A549 (cell line): ENCODE measurements around the gene MMRN1. TPM values are rescaled to one million over a fixed set of nuclear protein-coding genes. Genes with fewer than 3 reads are reported as not detected.

Experiments
- ATAC-seq, 2 experiments: fragments of 200-7000 bp in 1 of 2; fragments of >200 bp in 1 of 2; cut with Nextera tagmentation in 1 of 2; cut with Tn5 transposase in 1 of 2; 3 replicates each; pipeline versions ENCODE4 v1.8.0 to v1.9.1; 2018 to 2020; ENCODE audit warnings: mild to moderate bottlenecking in 1 of 2, moderate library complexity in 1 of 2
- CTCF ChIA-PET: fragments of 300-600 bp; sonication (Branson Sonifier 250); formaldehyde crosslinking; extraction: SDS; loops from one replicate; lab custom pipeline; 2021; ENCODE audit warnings: antibody characterized with exemption, inconsistent platforms; lab: Yijun Ruan, JAX
- POLR2A ChIA-PET: fragments of 350-600 bp; formaldehyde crosslinking; extraction: SDS; loops from one replicate; lab custom pipeline; 2021; ENCODE audit warnings: antibody characterized with exemption, inconsistent platforms; lab: Yijun Ruan, JAX
- DNase-seq, 2 experiments: peaks; one replicate each; pipeline versions ENCODE4 v3.0.0 to v3.0.0-alpha.2; 2011 to 2016; ENCODE audit warnings: low read depth in 1 of 2, low spot score in 1 of 2
- FAIRE-seq: peaks from 2 replicates; lab custom pipeline; 2011; peaks lifted over from hg19 to GRCh38; lab: Jason Lieb, UNC
- H3K27ac ChIP-seq, 2 experiments: fragments of >200 bp; sonication (Bioruptor Twin); formaldehyde crosslinking; 3 replicates each; pipeline ENCODE4 v1.5.1; 2016 to 2017
- H3K4me1 ChIP-seq: fragments of >200 bp; sonication (Bioruptor Twin); formaldehyde crosslinking; 3 replicates; pipeline ENCODE4 v1.6.1; 2016
- H3K4me2 ChIP-seq: fragments of >200 bp; sonication (Bioruptor Twin); formaldehyde crosslinking; 3 replicates; pipeline ENCODE4 v1.6.1; 2016
- H3K4me3 ChIP-seq: fragments of >200 bp; sonication (Bioruptor Twin); formaldehyde crosslinking; 3 replicates; pipeline ENCODE4 v1.5.1; 2016
- H3K9me3 ChIP-seq: fragments of >200 bp; sonication (Bioruptor Twin); formaldehyde crosslinking; 3 replicates; pipeline ENCODE4 v1.6.1; 2016
- ATOH8 ChIP-seq: fragments of 250-450 bp; sonication (Bioruptor Pico); IDR thresholded peaks from 2 replicates; pipeline ENCODE4 v1.5.0; 2020; ENCODE audit warnings: low read depth, mild to moderate bottlenecking, moderate library complexity
- BCL3 ChIP-seq: fragments of >200 bp; sonication (Bioruptor Twin); formaldehyde crosslinking; IDR thresholded peaks from 3 replicates; pipeline ENCODE4 v1.6.1; 2016
- CBX8 ChIP-seq: fragments of 200-600 bp; sonication (generic); IDR thresholded peaks from 2 replicates; pipeline ENCODE4 v1.6.1; 2016
- CEBPB ChIP-seq, 2 experiments: fragments of >200 bp in 1 of 2; sonication (Bioruptor Twin) in 1 of 2; formaldehyde crosslinking in 1 of 2; IDR thresholded peaks; 2 replicates each; pipeline ENCODE4 v1.6.1; 2012 to 2016
- CHD2 ChIP-seq: fragments of 150-350 bp; IDR thresholded peaks from 2 replicates; pipeline ENCODE4 v1.6.1; 2014; ENCODE audit warnings: low read length; ENCODE audit not compliant: partially characterized antibody
- CHD4 ChIP-seq: fragments of 200-600 bp; sonication (generic); IDR thresholded peaks from 2 replicates; pipeline ENCODE4 v1.6.1; 2016; ENCODE audit warnings: antibody characterized with exemption, mild to moderate bottlenecking, borderline replicate concordance
- EHF ChIP-seq: fragments of 250-450 bp; sonication (Bioruptor Pico); IDR thresholded peaks from 2 replicates; pipeline ENCODE4 v1.5.0; 2020; ENCODE audit warnings: mild to moderate bottlenecking
- EP300 ChIP-seq, 2 experiments: fragments of >200 bp; sonication (Bioruptor Twin); formaldehyde crosslinking; IDR thresholded peaks; 2 replicates in 1 of 2; 3 replicates in 1 of 2; pipeline ENCODE4 v1.6.1; 2016 to 2017
- ESRRA ChIP-seq: fragments of 150-350 bp; IDR thresholded peaks from 2 replicates; pipeline ENCODE4 v1.6.1; 2014; ENCODE audit warnings: mild to moderate bottlenecking, low read length, borderline replicate concordance
- HOXB5 ChIP-seq: fragments of 250-450 bp; sonication (Bioruptor Pico); IDR thresholded peaks from 2 replicates; pipeline ENCODE4 v1.5.0; 2020; ENCODE audit warnings: mild to moderate bottlenecking, moderate library complexity
- JUN ChIP-seq, 2 experiments: fragments of >200 bp; sonication (Bioruptor Twin); formaldehyde crosslinking; IDR thresholded peaks; 2 replicates in 1 of 2; 3 replicates in 1 of 2; pipeline ENCODE4 v1.6.1; 2016 to 2017
- JUNB ChIP-seq: fragments of >200 bp; sonication (Bioruptor Twin); formaldehyde crosslinking; IDR thresholded peaks from 2 replicates; pipeline ENCODE4 v1.6.1; 2016
- KDM1A ChIP-seq: fragments of 200-600 bp; sonication (generic); IDR thresholded peaks from 2 replicates; pipeline ENCODE4 v1.6.1; 2016; ENCODE audit warnings: low read depth, mild to moderate bottlenecking
- KDM5A ChIP-seq: fragments of 200-600 bp; sonication (generic); IDR thresholded peaks from 2 replicates; pipeline ENCODE4 v1.6.1; 2016; ENCODE audit warnings: antibody characterized with exemption, mild to moderate bottlenecking
- MAX ChIP-seq: IDR thresholded peaks from 2 replicates; pipeline ENCODE4 v1.6.1; 2012
- MYC ChIP-seq: IDR thresholded peaks from 2 replicates; pipeline ENCODE4 v1.6.1; 2012; ENCODE audit warnings: mild to moderate bottlenecking, inconsistent platforms, low read length, improper control_type of control experiment, borderline replicate concordance
- PBX3 ChIP-seq: IDR thresholded peaks from 2 replicates; pipeline ENCODE4 v1.6.1; 2012
- POLR2A ChIP-seq: IDR thresholded peaks from 2 replicates; pipeline ENCODE4 v1.6.1; 2012; ENCODE audit warnings: mild to moderate bottlenecking, low read length
- POLR2AphosphoS2 ChIP-seq: conservative IDR thresholded peaks from 2 replicates; pipeline ENCODE4 v1.6.1; 2012; ENCODE audit warnings: low read length, improper control_type of control experiment, inconsistent platforms
- RARB ChIP-seq: fragments of 250-450 bp; sonication (Bioruptor Pico); IDR thresholded peaks from 2 replicates; pipeline ENCODE4 v1.8.0; 2021; ENCODE audit warnings: mild to moderate bottlenecking, moderate library complexity
- RCOR1 ChIP-seq: fragments of 150-350 bp; IDR thresholded peaks from 2 replicates; pipeline ENCODE4 v1.6.1; 2014; ENCODE audit warnings: antibody characterized with exemption, low read length, low read depth
- SREBF2 ChIP-seq: fragments of 450-650 bp; IDR thresholded peaks from 2 replicates; pipeline ENCODE4 v1.6.1; 2014; ENCODE audit warnings: mild to moderate bottlenecking, moderate library complexity
- TP53 ChIP-seq: fragments of 250-450 bp; sonication (Bioruptor Pico); IDR thresholded peaks from 2 replicates; pipeline ENCODE4 v1.5.0; 2021; ENCODE audit warnings: mild to moderate bottlenecking, moderate library complexity
- ZC3H11A ChIP-seq: fragments of 450-650 bp; IDR thresholded peaks from 2 replicates; pipeline ENCODE4 v1.6.1; 2014; ENCODE audit warnings: antibody characterized with exemption, mild to moderate bottlenecking
- ZSCAN20 ChIP-seq: fragments of 250-450 bp; sonication (Bioruptor Pico); IDR thresholded peaks from 2 replicates; pipeline ENCODE4 v1.8.0; 2022; ENCODE audit warnings: mild to moderate bottlenecking, moderate library complexity
- WGBS: methylation state at CpG from one replicate; pipeline ENCODE4 v1.1.6; 2017; ENCODE audit errors: missing lambda C conversion rate; 5-methylcytosine and 5-hydroxymethylcytosine counted together
- polyA plus RNA-seq, 4 experiments: library from polyadenylated mRNA; depleted of rRNA in 3 of 4; stranded (reverse); fragments of >200 nt; fragmentation: RNase III in 1 of 4; extraction: RNeasy Plus Mini Kit Qiagen cat#74134 plus additional on column Dnase treatment in 1 of 4; gene quantifications; 2 replicates in 3 of 4; 3 replicates in 1 of 4; pipeline ENCODE4 v1.2.3, GENCODE V29; 2011 to 2017
- TF ChIP-seq, protein P1 (sequence below): IDR thresholded peaks from 2 replicates; pipeline ENCODE4 v1.6.1; 2012; ENCODE audit warnings: low read depth, borderline replicate concordance
- TF ChIP-seq, protein P2 (sequence below): fragments of 150-350 bp; IDR thresholded peaks from 2 replicates; pipeline ENCODE4 v1.6.1; 2014; ENCODE audit warnings: low read depth, mild to moderate bottlenecking, low read length
- TF ChIP-seq, protein P3 (sequence below): fragments of >200 bp; sonication (Bioruptor Twin); formaldehyde crosslinking; IDR thresholded peaks from 2 replicates; pipeline ENCODE4 v1.6.1; 2016

Gene MMRN1
- polyA plus RNA-seq, 2 of the 4 experiments (the other 2 are of a cell fraction) = not detected

GRCh38 chr4:89906316-89906715 is 11.7 kb downstream of the MMRN1 start:
- CTCF ChIA-PET = no interaction called here
- Histone ChIP-seq H3K9me3 (no peaks in the 10 kb centered on the region), H3K4me1 (no peaks in the 10 kb centered on the region), H3K4me3 (no peak overlapping the region), H3K27ac (no peak overlapping the region), H3K4me2 (no peak overlapping the region)
- no peak for ATAC-seq
- POLR2A ChIA-PET = no interaction called here
- FAIRE-seq = no peak
- no peak for DNase-seq
- TF ChIP-seq JUN (IDR thresholded peaks at IDR 0.05) (no peak), PBX3 (no peak), POLR2A (no peak), KDM5A (no peak), ESRRA (no peak), HOXB5 (CRISPR knock-in tag) (no peak), CEBPB (IDR thresholded peaks at IDR 0.05) (no peak), ZC3H11A (no peak)

DNA sequence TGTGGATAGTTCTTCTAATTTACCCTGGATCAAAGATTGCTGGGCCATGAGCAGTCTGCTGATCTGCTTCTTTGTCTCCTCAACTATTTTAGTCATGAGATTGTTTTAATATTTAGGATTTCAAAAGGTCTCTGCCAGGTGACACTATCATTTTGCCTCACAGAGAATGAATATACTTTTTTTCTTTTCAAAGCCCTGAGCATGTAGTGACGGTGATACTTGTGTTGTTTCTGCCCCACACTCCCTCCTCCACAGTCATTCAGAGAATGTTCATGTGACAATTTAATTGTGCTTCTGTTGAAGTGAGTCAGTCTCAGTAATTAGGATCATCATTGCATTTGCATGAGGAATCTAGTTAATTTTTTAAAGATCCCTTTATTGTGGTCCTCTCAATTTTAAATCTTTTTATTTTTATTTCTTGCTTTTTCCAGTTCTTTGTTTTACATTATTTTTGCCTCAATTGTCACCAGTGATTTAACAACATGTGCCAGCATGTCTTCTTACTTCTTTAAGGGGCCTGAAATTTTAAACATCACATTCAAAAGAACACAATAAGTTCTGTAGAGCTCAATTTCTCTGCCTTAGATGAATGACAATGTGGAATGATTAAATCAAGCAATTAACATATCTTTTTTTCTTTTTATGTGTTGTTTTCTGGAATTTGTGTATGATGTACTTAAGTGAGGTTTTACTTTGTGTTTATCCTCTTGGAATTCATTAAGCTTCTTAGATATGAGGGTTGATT is 12.3 kb downstream of the MMRN1 start:
- CTCF ChIA-PET = no interaction called here
- no peak for DNase-seq
- H3K4me1 ChIP-seq = no peaks in the 10 kb centered on the region
- POLR2A ChIA-PET = no interaction called here
- no peaks in the 10 kb centered on the region for H3K9me3 ChIP-seq
- no peak overlapping the region for H3K4me2 ChIP-seq
- ATAC-seq = no peak
- H3K4me3 ChIP-seq = no peak overlapping the region
- no peak for TF ChIP-seq ZC3H11A
- TF ChIP-seq RCOR1 = no peak
- TF ChIP-seq CHD4 = no peak
- no peak for TF ChIP-seq KDM5A
- TF ChIP-seq POLR2AphosphoS2 = no peak
- no peak for TF ChIP-seq TP53 (CRISPR knock-in tag)
- no peak for TF ChIP-seq ATOH8 (CRISPR knock-in tag)
- TF ChIP-seq, all 56 proteins: peak for 0
- no peak for FAIRE-seq
- no peak overlapping the region for H3K27ac ChIP-seq
- 7% methylated on average over 1 of the region's 1 CpG for WGBS

- POLR2A ChIA-PET = no interaction called here
- DNase-seq = no peak
- TF ChIP-seq EHF (CRISPR knock-in tag) (no peak), EP300 (IDR thresholded peaks at IDR 0.05) (no peak), JUNB (no peak), SREBF2 (no peak), MYC (no peak), BCL3 (no peak), RARB (CRISPR knock-in tag) (no peak), CBX8 (no peak), HOXB5 (CRISPR knock-in tag) (no peak), TP53 (CRISPR knock-in tag) (no peak), KDM1A (no peak), MAX (no peak), ZSCAN20 (CRISPR knock-in tag) (no peak), CHD2 (no peak), RCOR1 (no peak), PBX3 (no peak)
- TF ChIP-seq, protein P1, sequence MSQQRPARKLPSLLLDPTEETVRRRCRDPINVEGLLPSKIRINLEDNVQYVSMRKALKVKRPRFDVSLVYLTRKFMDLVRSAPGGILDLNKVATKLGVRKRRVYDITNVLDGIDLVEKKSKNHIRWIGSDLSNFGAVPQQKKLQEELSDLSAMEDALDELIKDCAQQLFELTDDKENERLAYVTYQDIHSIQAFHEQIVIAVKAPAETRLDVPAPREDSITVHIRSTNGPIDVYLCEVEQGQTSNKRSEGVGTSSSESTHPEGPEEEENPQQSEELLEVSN = no peak
- TF ChIP-seq, protein P2, sequence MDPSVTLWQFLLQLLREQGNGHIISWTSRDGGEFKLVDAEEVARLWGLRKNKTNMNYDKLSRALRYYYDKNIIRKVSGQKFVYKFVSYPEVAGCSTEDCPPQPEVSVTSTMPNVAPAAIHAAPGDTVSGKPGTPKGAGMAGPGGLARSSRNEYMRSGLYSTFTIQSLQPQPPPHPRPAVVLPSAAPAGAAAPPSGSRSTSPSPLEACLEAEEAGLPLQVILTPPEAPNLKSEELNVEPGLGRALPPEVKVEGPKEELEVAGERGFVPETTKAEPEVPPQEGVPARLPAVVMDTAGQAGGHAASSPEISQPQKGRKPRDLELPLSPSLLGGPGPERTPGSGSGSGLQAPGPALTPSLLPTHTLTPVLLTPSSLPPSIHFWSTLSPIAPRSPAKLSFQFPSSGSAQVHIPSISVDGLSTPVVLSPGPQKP = no peak
- TF ChIP-seq, protein P3, sequence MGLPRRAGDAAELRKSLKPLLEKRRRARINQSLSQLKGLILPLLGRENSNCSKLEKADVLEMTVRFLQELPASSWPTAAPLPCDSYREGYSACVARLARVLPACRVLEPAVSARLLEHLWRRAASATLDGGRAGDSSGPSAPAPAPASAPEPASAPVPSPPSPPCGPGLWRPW = no peak
- Histone ChIP-seq H3K9me3 (no peaks in the 10 kb centered on the region), H3K4me1 (no peaks in the 10 kb centered on the region), H3K4me3 (no peak overlapping the region), H3K4me2 (no peak overlapping the region), H3K27ac (no peak overlapping the region)
- CTCF ChIA-PET = no interaction called here
- 57% methylated on average over 1 of the region's 1 CpG for WGBS
- ATAC-seq = no peak
- FAIRE-seq = no peak
Measured at GRCh38 chr4:89909889-89910288, 15.2 kb downstream of the MMRN1 start.
